ENCODE data around the gene PDCL2.
A peak's percentile ranks its signal among the peaks of the same experiment; 100 is the strongest.
"Not testable (repeated sequence)": the region's sequence is repeated elsewhere in the genome, so short reads cannot be mapped to it uniquely, and the experiment has no call there.

Gene PDCL2

DNA sequence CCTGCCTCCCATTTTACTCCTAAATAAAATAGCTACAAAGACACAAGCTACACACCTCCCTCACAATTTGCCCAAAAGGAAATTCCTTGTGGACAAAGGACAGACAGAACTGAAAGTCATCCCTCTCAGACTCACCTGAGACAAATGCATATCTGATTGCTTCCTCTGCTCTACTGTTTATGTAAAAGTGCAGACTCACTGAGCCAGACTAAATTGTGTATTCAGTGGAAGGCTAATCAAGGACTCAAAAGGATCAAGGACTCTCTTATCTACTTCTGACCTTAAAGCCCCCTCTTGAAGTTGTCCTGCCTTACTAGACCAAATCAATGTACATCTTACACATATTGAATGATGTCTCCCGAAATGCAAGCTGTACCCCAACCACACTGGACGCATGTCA lies 3.9 kb downstream of the PDCL2 start:
- no peak for DNase-seq (ENCODE audit: low read depth)

DNA sequence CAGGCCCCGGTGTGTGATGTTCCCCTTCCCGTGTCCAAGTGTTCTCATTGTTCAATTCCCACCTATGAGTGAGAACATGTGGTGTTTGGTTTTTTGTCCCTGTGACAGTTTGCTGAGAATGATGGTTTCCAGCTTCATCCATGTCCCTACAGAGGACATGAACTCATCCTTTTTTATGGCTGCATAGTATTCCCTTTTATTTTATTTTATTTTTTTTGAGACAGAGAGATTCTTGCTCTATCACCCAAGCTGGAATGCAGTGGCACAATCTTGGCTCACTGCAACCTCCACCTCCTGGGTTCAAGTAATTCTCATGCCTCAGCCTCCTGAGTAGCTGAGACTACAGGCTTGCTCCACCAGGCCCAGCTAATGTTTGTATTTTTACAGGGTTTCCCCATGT lies 9.3 kb downstream of the PDCL2 start:
- not testable (repeated sequence) for DNase-seq (ENCODE audit: low read depth)

- DNase-seq (ENCODE audit: low read depth), result no peak
Observed at GRCh38 chr4:55578341-55579010, 13.6 kb downstream of the PDCL2 start.

DNA sequence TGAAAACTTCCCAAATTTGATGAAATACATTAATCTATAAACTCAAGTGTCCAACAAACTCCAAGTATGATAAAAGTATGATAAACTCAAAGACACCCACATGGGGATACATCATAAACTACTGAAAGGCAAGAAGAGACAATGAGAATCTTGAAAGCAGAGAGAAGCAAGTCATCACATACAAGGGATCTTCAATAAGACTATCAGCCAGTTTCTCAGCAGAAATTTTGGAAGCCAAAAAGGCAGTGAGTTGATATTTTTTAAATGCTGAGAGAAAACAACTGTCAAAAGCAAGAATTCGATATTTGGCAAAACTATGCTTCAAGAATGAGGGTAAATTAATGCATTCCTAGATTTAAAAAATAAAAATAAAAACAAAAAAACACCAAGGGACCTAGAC lies 16.5 kb downstream of the PDCL2 start:
- no peak for DNase-seq (ENCODE audit: low read depth)

GRCh38 chr4:55574252-55574651 lies 17.8 kb downstream of the PDCL2 start:
- no peak for DNase-seq (ENCODE audit: low read depth)

DNA sequence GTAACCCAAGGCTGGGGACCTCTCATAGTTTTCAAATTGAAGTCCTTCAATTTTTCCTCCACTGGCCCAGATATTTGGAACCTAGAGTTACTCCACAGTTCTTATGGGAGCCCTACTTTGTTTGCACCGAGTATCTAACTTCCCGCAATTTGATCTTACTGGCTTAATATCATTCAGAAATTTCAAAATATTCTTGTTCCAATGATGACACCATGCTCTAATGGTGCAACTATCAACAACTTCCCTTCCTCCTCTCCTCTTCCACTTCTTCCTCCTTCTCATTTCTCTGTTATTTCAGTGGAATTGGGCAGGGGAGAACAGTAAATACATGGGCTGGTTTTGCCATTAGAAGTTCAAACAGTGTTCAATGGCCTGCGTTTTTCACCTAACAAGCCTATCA lies 20.2 kb downstream of the PDCL2 start:
- DNase-seq (ENCODE audit: low read depth), result no peak

DNA sequence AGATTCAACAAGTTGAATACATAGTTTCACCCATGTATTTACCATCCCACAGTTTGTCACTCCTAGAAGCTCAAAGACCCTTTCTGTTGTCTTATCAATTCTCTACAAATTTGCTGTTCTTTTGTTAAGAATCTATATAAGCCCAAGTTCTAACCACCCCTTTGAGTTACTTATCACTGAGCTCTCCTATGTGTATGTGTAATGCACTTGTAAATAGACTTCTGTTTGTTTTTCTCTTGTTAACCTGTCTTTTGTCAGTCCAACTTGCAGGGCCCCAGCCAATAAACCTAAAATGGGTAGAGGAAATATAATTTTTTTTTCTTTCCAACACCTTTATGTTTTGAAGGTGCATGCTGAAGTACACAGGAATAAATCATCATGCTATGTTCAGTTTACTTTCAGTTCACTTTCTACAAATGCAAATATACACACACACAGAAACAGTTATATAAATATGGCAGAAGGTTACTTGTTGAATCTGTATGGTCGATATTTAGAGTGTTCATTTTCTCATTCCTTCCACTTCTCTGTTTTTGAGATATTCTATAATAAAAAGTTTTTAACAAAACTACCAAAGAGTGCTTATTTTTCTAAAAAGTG lies 23.0 kb downstream of the PDCL2 start:
- no peak for DNase-seq (ENCODE audit: low read depth)

- no peak for DNase-seq (ENCODE audit: low read depth)
Observed at GRCh38 chr4:55561889-55562288, 30.2 kb downstream of the PDCL2 start.

GRCh38 chr4:55560096-55560495 lies 31.9 kb downstream of the PDCL2 start:
- no peak for DNase-seq (ENCODE audit: low read depth)

DNA sequence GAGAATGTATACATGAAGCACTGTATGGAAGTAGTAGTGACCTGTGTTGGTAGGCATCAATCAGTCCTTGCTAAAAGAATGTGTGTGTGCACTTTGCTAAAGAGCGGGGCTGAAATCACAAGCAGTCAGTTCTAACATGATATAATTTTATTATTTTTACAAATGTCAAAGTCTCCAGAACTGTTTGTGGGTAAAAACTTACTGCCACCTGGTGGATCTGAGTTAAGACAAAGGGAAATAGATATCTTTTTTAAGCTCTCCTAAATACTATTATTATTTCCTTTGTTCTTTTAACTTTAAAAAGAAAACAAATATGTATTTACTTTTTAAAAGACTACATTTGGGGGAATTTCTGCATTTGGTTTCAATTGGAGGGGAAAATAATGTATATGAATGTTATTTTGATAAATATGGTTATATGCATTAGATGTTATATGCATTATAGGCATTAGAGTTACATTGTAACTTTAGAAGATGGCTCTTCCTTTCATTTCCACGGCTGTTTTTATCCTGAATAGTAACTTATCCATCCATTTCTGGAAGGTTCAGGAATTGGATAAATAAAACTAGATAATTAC lies 37.5 kb downstream of the PDCL2 start:
- DNase-seq (ENCODE audit: low read depth), result no peak

DNA sequence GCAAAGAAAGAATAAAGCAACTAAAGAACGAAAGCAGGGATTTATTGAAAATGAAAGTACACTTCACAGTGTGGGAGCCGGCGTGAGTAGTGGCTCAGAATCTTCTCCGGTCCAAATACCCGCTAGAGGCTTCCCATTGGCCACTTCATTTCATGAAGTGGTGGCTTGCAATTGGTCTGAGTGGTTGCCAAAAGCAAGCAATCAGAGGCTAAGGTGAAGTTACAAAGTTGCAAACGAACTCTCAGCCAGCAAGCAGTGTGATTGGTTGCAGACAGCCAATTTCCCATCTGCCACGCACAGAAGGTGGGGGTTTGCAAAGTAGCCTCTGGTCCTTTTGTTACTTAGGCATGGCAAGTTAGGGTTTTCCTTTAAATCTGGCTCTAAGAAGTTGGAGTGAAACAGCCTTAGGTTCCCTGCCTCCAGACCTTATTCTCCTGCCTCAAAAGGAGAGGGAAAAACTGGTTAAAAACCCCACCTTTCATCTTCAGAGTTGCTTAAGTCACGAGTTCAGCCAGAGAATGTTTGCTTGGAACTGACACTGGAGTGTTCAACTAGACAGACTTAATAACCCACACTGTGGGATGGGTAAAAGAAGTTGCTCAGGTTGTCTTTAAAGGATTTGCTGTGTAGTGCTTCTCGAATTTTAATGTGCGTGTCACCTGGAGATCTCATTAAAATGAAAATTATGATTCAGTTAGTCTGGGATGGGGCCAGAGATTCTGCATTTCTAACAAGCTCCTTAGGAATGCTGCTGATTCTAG lies 38.4 kb downstream of the PDCL2 start:
- DNase-seq (ENCODE audit: low read depth), result peak; percentile 59

GRCh38 chr4:55551964-55552363 lies 40.1 kb downstream of the PDCL2 start:
- DNase-seq (ENCODE audit: low read depth), result not testable (repeated sequence)

GRCh38 chr4:55549888-55550287 lies 42.2 kb downstream of the PDCL2 start:
- DNase-seq (ENCODE audit: low read depth), result peak; percentile 64

DNA sequence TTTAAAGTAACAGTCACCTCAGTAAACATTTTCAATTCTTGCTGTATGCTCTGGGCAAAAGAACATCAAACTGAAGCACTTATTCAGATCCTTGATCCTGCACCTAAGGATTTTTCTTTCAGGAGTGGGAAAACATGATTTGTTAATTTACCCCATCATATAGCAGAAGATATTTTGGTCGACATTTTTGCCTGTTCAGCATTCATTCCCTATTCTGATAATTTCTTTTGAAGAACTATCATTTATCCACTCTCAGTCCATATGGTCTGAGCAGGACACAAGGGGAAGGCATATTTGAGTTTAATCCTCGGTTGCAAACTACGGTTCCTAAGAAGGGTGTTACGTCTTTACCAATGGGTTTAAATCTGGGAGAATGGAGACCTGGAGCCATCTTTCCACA lies 44.1 kb downstream of the PDCL2 start:
- no peak for DNase-seq (ENCODE audit: low read depth)

DNA sequence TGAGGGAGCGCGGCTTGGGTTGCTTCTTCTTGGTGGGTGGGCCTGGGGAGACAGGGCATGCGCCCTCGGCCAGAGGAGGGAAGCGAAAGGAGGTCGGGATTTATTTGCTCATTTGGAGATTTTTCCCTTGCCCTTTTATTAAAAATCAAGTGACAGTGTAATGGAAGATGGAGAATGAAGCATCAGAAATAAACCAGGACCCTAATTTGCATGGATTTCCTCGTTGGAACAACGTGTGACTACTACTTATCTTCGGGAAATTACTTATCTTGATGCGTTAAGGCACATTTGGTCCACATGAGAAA lies 44.6 kb downstream of the PDCL2 start:
- no peak for DNase-seq (ENCODE audit: low read depth)

DNA sequence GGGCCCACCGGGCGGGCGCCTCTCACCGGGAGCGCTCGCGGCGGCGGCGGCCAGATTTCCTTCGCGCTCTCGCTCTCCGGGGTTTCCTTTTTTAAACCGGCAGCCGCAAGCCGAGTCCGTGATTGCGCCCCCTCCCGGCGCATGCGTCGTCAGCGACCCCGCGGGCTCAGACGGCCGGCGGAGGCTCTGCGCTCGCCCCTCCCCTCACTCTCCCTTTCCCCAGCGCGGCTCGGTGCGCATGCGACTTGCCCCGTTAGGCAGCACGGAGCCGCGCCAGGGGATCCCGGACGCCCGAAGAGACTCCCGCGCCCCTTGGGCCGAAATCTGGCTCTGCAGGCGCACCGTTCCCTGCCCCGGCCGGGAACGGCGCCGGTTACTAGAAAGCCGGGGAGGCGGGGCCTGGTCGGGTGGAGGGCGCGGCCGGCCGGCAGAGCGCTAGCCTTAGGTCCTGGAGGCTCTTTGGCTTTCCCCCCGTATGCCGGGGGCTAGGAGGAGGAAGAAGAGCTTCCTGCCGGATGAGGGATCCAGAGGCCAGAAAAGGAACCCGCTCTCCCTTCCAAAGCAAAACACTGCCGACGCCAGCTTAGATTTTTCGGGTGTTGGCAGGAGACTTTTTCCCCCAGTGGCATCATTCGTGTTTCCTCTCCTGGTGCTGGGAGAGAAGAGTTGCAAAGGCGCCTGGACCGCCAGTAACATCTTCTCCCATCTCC lies 45.1 kb downstream of the PDCL2 start, which contains the start of gene CLOCK:
Gene CLOCK, minus strand, starts transcription at position 154 of the 710 bp plus-strand sequence. CDS start 64,124 bp downstream, outside the sequence.
- peak; percentile 62 for DNase-seq (ENCODE audit: low read depth)

GRCh38 chr4:55546506-55546755 lies 45.6 kb downstream of the PDCL2 start:
- DNase-seq (ENCODE audit: low read depth), result no peak

- DNase-seq (ENCODE audit: low read depth), result no peak
Observed at GRCh38 chr4:55545641-55546505, 46.2 kb downstream of the PDCL2 start.

- no peak for DNase-seq (ENCODE audit: low read depth)
Observed at GRCh38 chr4:55545151-55545550, 46.9 kb downstream of the PDCL2 start.

GRCh38 chr4:55543858-55544257 lies 48.2 kb downstream of the PDCL2 start:
- no peak for DNase-seq (ENCODE audit: low read depth)

DNA sequence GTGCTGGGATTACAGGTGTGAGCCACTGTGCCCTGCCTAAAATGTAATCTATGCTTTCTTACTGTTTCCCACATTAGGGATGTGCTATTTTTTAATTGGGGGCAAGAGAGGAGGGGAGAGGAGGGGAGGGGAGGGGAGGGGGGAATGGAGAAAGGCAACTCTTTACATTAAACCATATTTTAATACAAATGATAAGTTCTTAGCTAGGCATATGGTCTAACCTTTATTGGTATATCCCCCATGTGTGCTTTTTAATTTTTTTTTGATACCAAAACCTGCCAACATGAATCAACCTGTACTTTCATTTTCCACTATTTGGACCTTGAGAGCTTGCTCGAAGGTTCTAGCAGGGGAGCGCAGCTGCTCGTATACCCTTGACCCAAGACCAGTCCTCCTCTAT lies 51.8 kb downstream of the PDCL2 start:
- DNase-seq (ENCODE audit: low read depth), result no peak

DNA sequence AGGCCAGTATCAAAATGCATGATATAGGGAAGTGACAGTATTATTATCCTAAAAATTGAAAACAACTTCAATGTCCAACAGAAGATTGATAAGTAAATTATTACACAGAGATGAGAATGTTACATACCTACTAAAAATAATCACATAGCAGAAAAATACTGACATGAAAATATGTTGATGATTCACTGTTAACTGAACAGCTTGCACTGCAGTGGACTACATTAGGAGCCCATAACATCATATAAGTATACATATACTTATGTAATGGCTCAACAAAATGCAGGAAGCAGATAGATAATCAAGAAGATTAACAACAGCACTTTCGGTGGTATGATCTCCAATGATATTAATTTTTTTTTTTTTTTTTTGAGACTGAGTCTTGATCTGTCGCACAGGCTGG lies 52.4 kb downstream of the PDCL2 start:
- DNase-seq (ENCODE audit: low read depth), result no peak
